ENCODE results near the gene TMEM204.

- no peak for TF ChIP-seq CTCF (IDR thresholded peaks at IDR 0.05 in 4 of 5, conservative IDR thresholded peaks at IDR 0.05 in 1 of 5)
- no peak for TF ChIP-seq POLR2A (IDR thresholded peaks at IDR 0.05)
Measured at GRCh38 chr16:1511662-1512569, 21.6 kb upstream of the TMEM204 start.
